SH-SY5Y (cell line): ENCODE measurements around the gene NRTN.

Experiments used
- GATA2 ChIP-seq: IDR thresholded peaks from 2 replicates; pipeline ENCODE4 v1.6.1; 2011; ENCODE audit warnings: mild to moderate bottlenecking, low read depth, low read length
- GATA3 ChIP-seq: IDR thresholded peaks from 2 replicates; pipeline ENCODE4 v1.6.1; 2011; ENCODE audit warnings: low read depth, mild to moderate bottlenecking, low read length, moderate library complexity

GRCh38 chr19:5824751-5825150 lies 19.9 kb downstream of the NRTN start:
- TF ChIP-seq GATA3 (no peak), GATA2 (no peak)
